ENCODE results near the gene FGF2.

Gene FGF2

DNA sequence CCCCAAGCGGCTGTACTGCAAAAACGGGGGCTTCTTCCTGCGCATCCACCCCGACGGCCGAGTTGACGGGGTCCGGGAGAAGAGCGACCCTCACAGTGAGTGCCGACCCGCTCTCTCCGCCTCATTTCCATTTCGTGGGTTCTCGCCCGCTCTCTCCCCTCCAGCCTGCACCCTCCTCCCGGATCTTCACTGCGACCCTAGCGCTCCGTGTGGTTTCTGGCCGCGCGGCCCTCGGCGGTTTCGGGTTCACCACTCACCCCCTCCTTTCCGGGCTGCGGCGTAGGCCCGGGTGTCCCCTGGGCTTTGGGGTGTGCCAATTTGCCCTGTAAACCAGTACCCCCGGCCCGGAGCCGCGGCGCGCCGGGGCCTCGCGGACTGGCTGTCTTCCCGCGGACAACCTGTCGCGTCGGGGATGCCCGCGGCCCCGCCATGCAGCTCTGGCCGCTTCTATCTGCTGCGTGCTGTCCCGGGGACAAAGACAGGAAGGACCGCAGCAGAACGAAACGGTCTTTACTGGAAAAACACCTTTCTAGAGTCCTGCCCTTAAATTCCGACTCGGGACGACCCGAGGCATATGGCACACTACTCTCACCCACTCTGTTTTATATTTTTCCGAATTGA is 737 bp downstream of the FGF2 start:
- H3K36me3 ChIP-seq (ENCODE audit: insufficient read depth), result no peaks in the 10 kb centered on the region
- peak overlapping the region; percentile 64 for H3K4me3 ChIP-seq (IDR thresholded peaks at IDR 0.05; ENCODE audit: insufficient read depth, low read depth, low read length)
- H3K27me3 ChIP-seq (ENCODE audit: insufficient read depth, low read depth), result no peaks in the 10 kb centered on the region
- H3K79me2 ChIP-seq (ENCODE audit: insufficient read depth, low read depth), result peaks cover 26% of the 10 kb centered on the region; the same call in 1 of the 2 replicates
- H3K27ac ChIP-seq, result peak overlapping the region; percentile 94
- peak overlapping the region; percentile 65 for H3K4me2 ChIP-seq
- TF ChIP-seq, protein P1, sequence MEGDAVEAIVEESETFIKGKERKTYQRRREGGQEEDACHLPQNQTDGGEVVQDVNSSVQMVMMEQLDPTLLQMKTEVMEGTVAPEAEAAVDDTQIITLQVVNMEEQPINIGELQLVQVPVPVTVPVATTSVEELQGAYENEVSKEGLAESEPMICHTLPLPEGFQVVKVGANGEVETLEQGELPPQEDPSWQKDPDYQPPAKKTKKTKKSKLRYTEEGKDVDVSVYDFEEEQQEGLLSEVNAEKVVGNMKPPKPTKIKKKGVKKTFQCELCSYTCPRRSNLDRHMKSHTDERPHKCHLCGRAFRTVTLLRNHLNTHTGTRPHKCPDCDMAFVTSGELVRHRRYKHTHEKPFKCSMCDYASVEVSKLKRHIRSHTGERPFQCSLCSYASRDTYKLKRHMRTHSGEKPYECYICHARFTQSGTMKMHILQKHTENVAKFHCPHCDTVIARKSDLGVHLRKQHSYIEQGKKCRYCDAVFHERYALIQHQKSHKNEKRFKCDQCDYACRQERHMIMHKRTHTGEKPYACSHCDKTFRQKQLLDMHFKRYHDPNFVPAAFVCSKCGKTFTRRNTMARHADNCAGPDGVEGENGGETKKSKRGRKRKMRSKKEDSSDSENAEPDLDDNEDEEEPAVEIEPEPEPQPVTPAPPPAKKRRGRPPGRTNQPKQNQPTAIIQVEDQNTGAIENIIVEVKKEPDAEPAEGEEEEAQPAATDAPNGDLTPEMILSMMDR (conservative IDR thresholded peaks at IDR 0.05; ENCODE audit: low read depth, low read length), result no peak
- peak overlapping the region; percentile 31 for H2AFZ ChIP-seq (ENCODE audit: low read depth)
- peaks cover 26% of the 10 kb centered on the region for H3K4me1 ChIP-seq (ENCODE audit: low read depth, poor library complexity, severe bottlenecking)
- H3K9ac ChIP-seq, result peak overlapping the region; percentile 87
- no peaks in the 10 kb centered on the region for H4K20me1 ChIP-seq (ENCODE audit: insufficient read depth)

DNA sequence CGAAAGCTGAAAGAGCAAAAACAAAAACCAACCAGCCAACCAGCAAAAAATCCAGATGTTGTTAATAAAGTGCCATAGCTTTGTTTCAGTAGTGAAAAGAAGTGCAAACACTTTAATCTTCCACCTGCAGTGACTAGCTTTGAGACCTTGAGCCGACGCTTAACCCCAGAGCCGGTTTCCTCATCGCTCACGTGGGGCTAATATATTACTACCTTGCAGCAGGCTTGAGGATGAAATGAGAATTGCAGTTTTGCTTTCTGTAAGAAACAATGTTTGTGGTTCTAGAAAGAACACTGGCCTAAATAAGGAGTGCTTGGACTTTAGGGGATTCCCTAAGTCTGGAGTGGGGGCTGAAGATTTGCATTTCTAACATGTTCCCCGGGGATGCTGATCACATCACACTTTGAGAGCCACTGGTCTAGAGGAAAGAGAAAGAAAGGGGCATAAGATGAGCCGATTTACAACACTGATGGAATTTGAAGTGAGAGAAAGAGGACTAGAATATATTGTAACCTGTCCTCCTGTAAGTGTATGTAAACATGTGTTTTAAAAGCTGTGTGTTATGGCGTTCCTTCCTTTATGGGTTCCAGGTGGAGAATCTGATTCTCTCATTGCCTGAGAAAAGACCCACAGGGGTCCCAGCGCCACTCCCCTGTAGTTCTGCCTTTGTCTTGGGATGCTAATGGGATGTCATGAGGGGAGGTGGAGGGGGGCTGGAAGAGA is 1.4 kb downstream of the FGF2 start:
- TF ChIP-seq, protein P1 (conservative IDR thresholded peaks at IDR 0.05; ENCODE audit: low read depth, low read length), result no peak
- H3K4me2 ChIP-seq, result peak overlapping the region; percentile 65
- peaks cover 26% of the 10 kb centered on the region for H3K4me1 ChIP-seq (ENCODE audit: low read depth, poor library complexity, severe bottlenecking)
- peak overlapping the region; percentile 94 for H3K27ac ChIP-seq
- H3K79me2 ChIP-seq (ENCODE audit: insufficient read depth, low read depth), result peaks cover 26% of the 10 kb centered on the region; the same call in 1 of the 2 replicates
- peak overlapping the region; percentile 64 for H3K4me3 ChIP-seq (IDR thresholded peaks at IDR 0.05; ENCODE audit: insufficient read depth, low read depth, low read length)
- no peaks in the 10 kb centered on the region for H3K27me3 ChIP-seq (ENCODE audit: insufficient read depth, low read depth)
- peak overlapping the region; percentile 87 for H3K9ac ChIP-seq
- no peaks in the 10 kb centered on the region for H3K36me3 ChIP-seq (ENCODE audit: insufficient read depth)
- no peaks in the 10 kb centered on the region for H4K20me1 ChIP-seq (ENCODE audit: insufficient read depth)
- H2AFZ ChIP-seq (ENCODE audit: low read depth), result peak overlapping the region; percentile 31

- TF ChIP-seq, protein P1 (conservative IDR thresholded peaks at IDR 0.05; ENCODE audit: low read depth, low read length), result no peak
- no peak overlapping the region for H3K4me2 ChIP-seq
- H3K27ac ChIP-seq, result no peak overlapping the region
- H3K4me3 ChIP-seq (IDR thresholded peaks at IDR 0.05; ENCODE audit: insufficient read depth, low read depth, low read length), result no peak overlapping the region
- no peaks in the 10 kb centered on the region for H3K27me3 ChIP-seq (ENCODE audit: insufficient read depth, low read depth)
- H3K36me3 ChIP-seq (ENCODE audit: insufficient read depth), result no peaks in the 10 kb centered on the region
- H3K4me1 ChIP-seq (ENCODE audit: low read depth, poor library complexity, severe bottlenecking), result peaks cover 26% of the 10 kb centered on the region
- H2AFZ ChIP-seq (ENCODE audit: low read depth), result no peak overlapping the region
- no peaks in the 10 kb centered on the region for H4K20me1 ChIP-seq (ENCODE audit: insufficient read depth)
- peaks cover 26% of the 10 kb centered on the region; the same call in 1 of the 2 replicates for H3K79me2 ChIP-seq (ENCODE audit: insufficient read depth, low read depth)
- no peak overlapping the region for H3K9ac ChIP-seq
Observed at GRCh38 chr4:122830426-122831095, 3.9 kb downstream of the FGF2 start.

- Histone ChIP-seq H3K27ac (no peak overlapping the region), H4K20me1 (ENCODE audit: insufficient read depth) (no peaks in the 10 kb centered on the region), H2AFZ (ENCODE audit: low read depth) (no peak overlapping the region), H3K4me3 (IDR thresholded peaks at IDR 0.05; ENCODE audit: insufficient read depth, low read depth, low read length) (no peak overlapping the region), H3K9ac (no peak overlapping the region), H3K4me2 (no peak overlapping the region), H3K4me1 (ENCODE audit: low read depth, poor library complexity, severe bottlenecking) (peaks cover 23% of the 10 kb centered on the region), H3K27me3 (ENCODE audit: insufficient read depth, low read depth) (no peaks in the 10 kb centered on the region), H3K36me3 (ENCODE audit: insufficient read depth) (no peaks in the 10 kb centered on the region), H3K79me2 (ENCODE audit: insufficient read depth, low read depth) (peaks cover 26% of the 10 kb centered on the region; the same call in 1 of the 2 replicates)
- TF ChIP-seq, protein P1 (conservative IDR thresholded peaks at IDR 0.05; ENCODE audit: low read depth, low read length), result no peak
Observed at GRCh38 chr4:122831515-122832196, 5.0 kb downstream of the FGF2 start.
